ENCODE results near the gene HSBP1L1. TPM values are rescaled to one million over a fixed set of nuclear protein-coding genes. Genes with fewer than 3 reads are reported as not detected.

HSBP1L1 gene
- total RNA-seq, 1 donor, result 22.0 TPM

- DNase-seq (ENCODE audit: low read depth), result no peak
- TF ChIP-seq, protein P1, sequence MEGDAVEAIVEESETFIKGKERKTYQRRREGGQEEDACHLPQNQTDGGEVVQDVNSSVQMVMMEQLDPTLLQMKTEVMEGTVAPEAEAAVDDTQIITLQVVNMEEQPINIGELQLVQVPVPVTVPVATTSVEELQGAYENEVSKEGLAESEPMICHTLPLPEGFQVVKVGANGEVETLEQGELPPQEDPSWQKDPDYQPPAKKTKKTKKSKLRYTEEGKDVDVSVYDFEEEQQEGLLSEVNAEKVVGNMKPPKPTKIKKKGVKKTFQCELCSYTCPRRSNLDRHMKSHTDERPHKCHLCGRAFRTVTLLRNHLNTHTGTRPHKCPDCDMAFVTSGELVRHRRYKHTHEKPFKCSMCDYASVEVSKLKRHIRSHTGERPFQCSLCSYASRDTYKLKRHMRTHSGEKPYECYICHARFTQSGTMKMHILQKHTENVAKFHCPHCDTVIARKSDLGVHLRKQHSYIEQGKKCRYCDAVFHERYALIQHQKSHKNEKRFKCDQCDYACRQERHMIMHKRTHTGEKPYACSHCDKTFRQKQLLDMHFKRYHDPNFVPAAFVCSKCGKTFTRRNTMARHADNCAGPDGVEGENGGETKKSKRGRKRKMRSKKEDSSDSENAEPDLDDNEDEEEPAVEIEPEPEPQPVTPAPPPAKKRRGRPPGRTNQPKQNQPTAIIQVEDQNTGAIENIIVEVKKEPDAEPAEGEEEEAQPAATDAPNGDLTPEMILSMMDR (IDR thresholded peaks at IDR 0.05; ENCODE audit: insufficient read depth, low read depth, low read length), result no peak
- no peak overlapping the region for H3K4me3 ChIP-seq (ENCODE audit: low read depth, low read length)
These were observed 34.3 kb upstream of the HSBP1L1 start for GRCh38 chr18:79930020-79930642.

DNA sequence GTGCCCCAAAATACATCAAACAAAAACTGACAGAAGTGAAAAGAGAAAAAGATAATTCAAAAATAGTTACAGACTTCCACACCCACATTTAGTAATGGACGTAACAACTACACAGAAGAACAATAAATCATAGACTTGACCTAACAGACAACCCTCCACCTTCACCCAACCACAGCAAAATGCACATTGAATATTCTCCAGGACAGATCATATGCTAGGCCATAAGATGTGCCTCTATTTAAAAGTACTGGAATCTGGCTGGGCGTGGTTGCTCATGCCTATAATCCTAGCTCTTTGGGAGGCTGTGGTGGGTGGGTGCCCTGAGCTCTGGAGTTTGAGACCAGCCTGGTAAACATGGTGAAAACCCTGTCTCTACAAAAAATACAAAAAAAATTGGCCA is 33.0 kb upstream of the HSBP1L1 start:
- DNase-seq (ENCODE audit: low read depth), result no peak
- no peak overlapping the region for H3K4me3 ChIP-seq (ENCODE audit: low read depth, low read length)
- TF ChIP-seq, protein P1 (IDR thresholded peaks at IDR 0.05; ENCODE audit: insufficient read depth, low read depth, low read length), result no peak

- TF ChIP-seq, protein P1 (IDR thresholded peaks at IDR 0.05; ENCODE audit: insufficient read depth, low read depth, low read length), result no peak
- DNase-seq (ENCODE audit: low read depth), result no peak
- no peak overlapping the region for H3K4me3 ChIP-seq (ENCODE audit: low read depth, low read length)
These were observed 31.5 kb upstream of the HSBP1L1 start for GRCh38 chr18:79932907-79933306.

- peak; percentile 84 for DNase-seq (ENCODE audit: low read depth)
- H3K4me3 ChIP-seq (ENCODE audit: low read depth, low read length), result no peak overlapping the region
- TF ChIP-seq, protein P1 (IDR thresholded peaks at IDR 0.05; ENCODE audit: insufficient read depth, low read depth, low read length), result peak; percentile 69
These were observed 30.7 kb upstream of the HSBP1L1 start for GRCh38 chr18:79933765-79934164.

DNA sequence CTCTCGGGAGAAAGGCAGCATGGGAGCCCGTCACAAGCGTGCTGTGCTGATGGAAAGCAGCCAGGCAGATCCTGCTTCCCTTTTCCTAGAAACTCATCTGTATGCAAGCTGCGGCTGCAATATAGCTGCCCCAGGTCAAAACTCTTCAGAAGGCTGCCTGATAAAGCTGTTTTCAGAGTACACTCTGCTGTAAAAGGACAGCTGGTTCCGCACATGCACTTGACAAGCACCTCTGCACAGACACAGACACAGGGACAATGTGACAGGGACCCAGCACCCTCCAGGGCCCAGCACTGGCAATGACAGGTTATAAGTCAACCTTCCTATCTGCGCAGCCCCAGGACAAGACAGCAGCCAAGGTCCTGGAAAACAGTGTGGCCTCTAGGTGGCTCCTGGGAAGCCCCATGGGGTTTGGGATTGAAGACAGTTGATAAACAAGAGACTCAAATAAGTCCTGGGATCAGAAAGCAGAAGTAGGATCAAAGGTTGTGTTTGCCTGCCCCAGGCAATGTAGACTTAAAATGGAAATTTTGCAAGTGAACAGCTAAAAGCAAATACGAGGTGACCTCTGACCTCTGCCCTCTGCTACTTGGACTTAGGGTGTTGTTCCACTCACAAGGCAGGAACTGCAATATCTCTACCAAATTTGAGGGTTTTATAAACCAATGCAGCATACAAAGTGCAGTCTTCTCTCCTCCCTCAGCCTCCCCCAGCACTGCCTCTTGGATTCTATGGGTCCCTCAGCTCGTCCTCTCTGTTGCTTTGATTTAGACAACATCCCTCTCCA is 29.9 kb upstream of the HSBP1L1 start:
- TF ChIP-seq, protein P1 (IDR thresholded peaks at IDR 0.05; ENCODE audit: insufficient read depth, low read depth, low read length), result peak; percentile 8
- peak; percentile 37 for DNase-seq (ENCODE audit: low read depth)
- H3K4me3 ChIP-seq (ENCODE audit: low read depth, low read length), result no peak overlapping the region

GRCh38 chr18:79935098-79935480 is 29.4 kb upstream of the HSBP1L1 start:
- no peak overlapping the region for H3K4me3 ChIP-seq (ENCODE audit: low read depth, low read length)
- TF ChIP-seq, protein P1 (IDR thresholded peaks at IDR 0.05; ENCODE audit: insufficient read depth, low read depth, low read length), result no peak
- DNase-seq (ENCODE audit: low read depth), result no peak
